Dendritic cell treated with granulocyte-macrophage colony-stimulating factor and Interleukin-4, amounts not matched to agents 40 ng/mL and 50 ng/mL, for 4 days (primary cell): ENCODE measurements around the gene MED15.

Experiments used
- H3K27ac Mint-ChIP-seq: one replicate; pipeline ENCODE4 v1.8.0; 2022; ENCODE audit warnings: mild to moderate bottlenecking, mixed read lengths
- H3K27me3 Mint-ChIP-seq: one replicate; pipeline ENCODE4 v1.8.0; 2022; ENCODE audit warnings: mild to moderate bottlenecking, mixed read lengths
- H3K36me3 Mint-ChIP-seq: one replicate; pipeline ENCODE4 v1.8.0; 2022; ENCODE audit warnings: low read depth, mixed read lengths
- H3K4me1 Mint-ChIP-seq: one replicate; pipeline ENCODE4 v1.8.0; 2022; ENCODE audit warnings: low read depth, mixed read lengths
- H3K4me3 Mint-ChIP-seq: one replicate; pipeline ENCODE4 v1.8.0; 2022; ENCODE audit warnings: mild to moderate bottlenecking, moderate library complexity, mixed read lengths
- H3K9me3 Mint-ChIP-seq: one replicate; pipeline ENCODE4 v1.8.0; 2022; ENCODE audit warnings: mixed read lengths
- intact Hi-C: fragments of 100-400 bp; cut with micrococcal nuclease; formaldehyde crosslinking; loops from one replicate; pipeline ENCODE4 v1.15.0; 2022

The MED15 gene

DNA sequence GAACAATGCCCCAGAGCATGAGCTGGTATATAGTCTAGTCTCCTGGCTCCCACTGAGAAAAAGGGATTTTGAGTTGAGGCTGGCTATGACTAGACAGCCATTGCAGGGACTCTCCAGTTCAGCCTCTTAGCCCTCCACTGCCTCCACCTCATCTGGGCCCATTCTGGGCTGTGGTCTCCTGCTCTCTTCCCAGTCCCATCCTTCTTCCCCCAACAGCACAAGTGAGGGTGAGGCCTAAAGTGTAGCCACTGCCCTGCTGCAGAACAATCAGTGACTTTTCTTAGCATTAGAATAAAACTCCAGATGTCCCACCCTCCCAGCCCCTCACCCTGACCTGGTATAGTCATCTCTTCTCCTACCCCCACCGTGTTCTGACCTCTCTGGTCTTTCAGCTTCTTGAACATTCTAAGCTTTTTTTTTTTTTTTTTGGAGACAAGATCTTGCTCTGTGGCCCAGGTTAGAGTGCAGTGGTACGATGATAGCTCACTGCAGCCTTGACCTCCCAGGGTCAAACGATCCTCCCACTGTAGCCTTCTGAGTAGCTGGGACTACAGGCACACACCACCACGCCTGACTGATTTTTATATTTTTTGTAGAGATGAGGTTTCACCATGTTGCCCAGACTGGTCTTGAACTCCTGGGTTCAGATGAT is 4.3 kb downstream of the MED15 start:
- no peak overlapping the region for H3K4me3 Mint-ChIP-seq
- no peaks in the 10 kb centered on the region for H3K9me3 Mint-ChIP-seq
- peaks cover 80% of the 10 kb centered on the region for H3K36me3 Mint-ChIP-seq
- H3K27me3 Mint-ChIP-seq, result no peaks in the 10 kb centered on the region
- peaks cover 80% of the 10 kb centered on the region for H3K4me1 Mint-ChIP-seq
- intact Hi-C loops, result no loop called here
- peak overlapping the region; percentile 37 for H3K27ac Mint-ChIP-seq

DNA sequence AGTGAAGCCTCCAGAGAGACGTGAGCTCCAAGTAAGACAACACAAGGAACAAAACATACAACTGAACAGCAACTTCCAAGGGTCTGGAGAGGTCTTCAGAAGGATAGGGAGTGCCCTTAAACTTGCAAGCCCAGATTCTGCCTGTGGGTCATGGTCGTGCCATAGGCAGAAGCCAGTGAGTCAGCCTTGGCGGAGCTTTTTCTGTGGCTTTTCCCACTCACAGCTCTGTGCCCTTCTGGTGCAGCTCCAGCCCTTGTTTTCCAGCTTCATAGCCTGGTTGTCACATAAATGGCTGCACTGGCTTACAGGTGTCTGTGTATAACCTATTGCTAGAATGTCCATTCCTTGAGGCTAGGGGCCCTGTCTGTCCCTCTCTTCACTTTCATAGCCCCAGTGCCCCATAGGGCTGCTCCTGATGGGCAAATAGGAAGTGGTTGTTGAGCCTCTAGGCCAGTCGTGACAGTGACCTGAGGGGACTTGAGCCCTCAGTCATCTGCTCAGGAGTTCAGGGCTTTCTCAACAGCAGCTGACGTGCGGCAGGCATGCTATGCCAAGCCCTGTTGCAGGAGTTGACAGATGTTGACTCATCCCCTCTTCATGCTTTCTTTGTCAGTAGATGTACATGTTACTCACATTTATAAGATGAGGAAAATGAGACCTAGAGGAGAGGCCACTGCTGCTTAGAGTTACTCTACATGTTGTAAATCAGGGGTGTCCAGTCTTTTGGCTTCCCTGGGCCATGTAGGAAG is 7.4 kb downstream of the MED15 start:
- Mint-ChIP-seq H3K4me1 (peaks cover 78% of the 10 kb centered on the region), H3K27ac (peak overlapping the region; percentile 32), H3K36me3 (peaks cover 86% of the 10 kb centered on the region), H3K9me3 (no peaks in the 10 kb centered on the region), H3K27me3 (no peaks in the 10 kb centered on the region), H3K4me3 (no peak overlapping the region)
- intact Hi-C loops, result no loop called here

DNA sequence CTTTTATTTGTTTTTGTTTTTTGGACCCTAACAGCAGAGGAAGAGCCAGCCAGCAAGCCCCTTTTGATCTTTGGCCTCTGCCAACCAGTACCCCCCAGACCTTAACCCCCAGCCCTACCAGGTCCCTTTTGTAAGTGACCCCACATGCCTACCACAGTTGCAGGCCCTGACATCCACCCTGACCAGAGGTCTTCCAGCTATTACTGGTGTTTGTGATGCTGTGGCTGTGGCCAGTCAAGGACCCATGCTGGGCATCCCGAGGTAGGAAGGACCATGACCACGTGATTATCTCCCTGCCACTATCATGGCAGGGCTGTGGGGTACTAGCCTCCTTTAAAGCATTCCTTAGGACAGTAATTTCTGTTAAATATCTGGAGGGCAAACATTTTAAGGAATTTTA is 9.0 kb downstream of the MED15 start:
- Mint-ChIP-seq H3K4me3 (no peak overlapping the region), H3K27me3 (no peaks in the 10 kb centered on the region), H3K9me3 (no peaks in the 10 kb centered on the region), H3K36me3 (peaks cover 85% of the 10 kb centered on the region), H3K27ac (no peak overlapping the region), H3K4me1 (peaks cover 70% of the 10 kb centered on the region)
- intact Hi-C loops, result no loop called here

DNA sequence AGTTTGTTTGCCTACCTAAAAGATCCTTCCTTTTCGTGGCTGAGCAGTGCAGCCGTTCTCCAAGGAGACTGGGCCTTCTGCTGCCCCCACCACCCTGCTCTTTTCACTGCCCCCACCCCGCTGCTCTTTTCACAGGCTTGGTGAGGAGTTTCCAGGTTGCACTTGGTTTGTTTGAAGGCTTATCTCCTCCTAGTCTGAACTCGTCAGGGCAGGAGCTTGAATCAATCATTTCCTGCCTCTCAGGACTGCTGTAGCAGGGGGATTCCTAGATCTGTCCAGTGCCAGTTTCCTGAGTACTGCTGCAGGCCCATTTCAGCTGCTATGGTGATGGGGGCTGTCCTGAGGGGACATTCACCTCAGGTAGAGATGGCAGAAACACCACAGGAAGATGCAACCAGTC is 10.0 kb downstream of the MED15 start:
- H3K4me3 Mint-ChIP-seq, result no peak overlapping the region
- H3K36me3 Mint-ChIP-seq, result peaks cover 81% of the 10 kb centered on the region
- H3K9me3 Mint-ChIP-seq, result no peaks in the 10 kb centered on the region
- no peaks in the 10 kb centered on the region for H3K27me3 Mint-ChIP-seq
- peaks cover 68% of the 10 kb centered on the region for H3K4me1 Mint-ChIP-seq
- H3K27ac Mint-ChIP-seq, result no peak overlapping the region
- intact Hi-C loops, result no loop called here

DNA sequence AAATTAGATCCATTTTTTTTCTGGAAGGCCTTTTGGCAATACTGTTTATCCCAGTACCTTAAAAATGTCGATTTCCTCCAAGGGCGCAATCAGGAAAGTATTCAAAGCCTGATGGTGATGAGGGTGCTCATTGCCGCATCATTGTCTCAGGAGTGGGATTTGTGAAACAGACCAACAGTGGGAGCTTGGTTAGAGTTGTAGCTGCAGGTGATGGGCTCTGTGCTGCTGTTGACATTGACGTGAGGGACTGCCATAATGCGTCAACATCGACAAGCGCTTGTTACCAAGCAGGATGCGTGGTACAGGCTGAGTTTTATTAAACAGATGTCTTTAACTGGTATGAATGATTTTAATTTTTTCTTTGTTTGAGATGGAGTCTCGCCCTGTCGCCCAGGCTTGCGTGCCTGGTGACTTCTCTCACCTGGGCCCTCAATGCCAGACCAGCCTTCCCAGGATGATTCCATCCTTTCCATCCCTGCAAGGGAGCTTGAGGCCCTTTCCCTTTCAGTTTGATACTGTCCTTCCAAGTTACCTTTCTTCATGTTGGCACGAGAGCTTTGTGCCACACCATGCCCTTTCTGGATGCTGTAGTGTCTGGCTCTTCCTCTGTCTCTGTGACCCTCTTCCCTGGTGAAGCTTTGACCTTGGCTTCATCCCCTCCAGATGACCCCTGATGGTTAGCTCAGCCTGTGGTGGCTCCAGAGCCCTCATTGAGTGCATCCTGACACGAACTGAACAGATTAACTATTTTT is 10.6 kb downstream of the MED15 start:
- Mint-ChIP-seq H3K4me1 (peaks cover 73% of the 10 kb centered on the region), H3K27ac (no peak overlapping the region), H3K4me3 (no peak overlapping the region), H3K36me3 (peaks cover 83% of the 10 kb centered on the region), H3K27me3 (no peaks in the 10 kb centered on the region), H3K9me3 (no peaks in the 10 kb centered on the region)
- intact Hi-C loops, result no loop called here

DNA sequence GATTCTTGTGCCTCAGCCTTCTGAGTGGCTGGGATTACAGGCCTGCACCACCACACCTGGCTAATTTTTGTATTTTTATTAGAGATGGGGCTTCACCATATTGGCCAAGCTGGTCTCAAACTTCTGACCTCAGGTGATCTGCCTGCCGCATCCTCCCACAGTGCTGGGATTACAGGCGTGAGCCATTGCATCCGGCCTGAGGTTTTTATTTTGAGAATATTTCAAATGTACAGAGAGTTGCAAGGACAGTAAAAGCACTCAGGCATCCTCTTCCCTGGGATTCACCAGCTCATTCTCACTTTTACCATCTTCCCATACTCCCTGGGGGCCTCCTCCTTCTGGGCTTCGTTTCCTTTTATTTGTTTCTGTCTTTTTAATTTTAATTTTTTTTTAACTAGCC is 12.1 kb downstream of the MED15 start:
- Mint-ChIP-seq H3K27ac (peak overlapping the region; percentile 39), H3K4me3 (no peak overlapping the region), H3K27me3 (no peaks in the 10 kb centered on the region), H3K4me1 (peaks cover 65% of the 10 kb centered on the region), H3K36me3 (peaks cover 81% of the 10 kb centered on the region), H3K9me3 (no peaks in the 10 kb centered on the region)
- intact Hi-C loops, result no loop called here

DNA sequence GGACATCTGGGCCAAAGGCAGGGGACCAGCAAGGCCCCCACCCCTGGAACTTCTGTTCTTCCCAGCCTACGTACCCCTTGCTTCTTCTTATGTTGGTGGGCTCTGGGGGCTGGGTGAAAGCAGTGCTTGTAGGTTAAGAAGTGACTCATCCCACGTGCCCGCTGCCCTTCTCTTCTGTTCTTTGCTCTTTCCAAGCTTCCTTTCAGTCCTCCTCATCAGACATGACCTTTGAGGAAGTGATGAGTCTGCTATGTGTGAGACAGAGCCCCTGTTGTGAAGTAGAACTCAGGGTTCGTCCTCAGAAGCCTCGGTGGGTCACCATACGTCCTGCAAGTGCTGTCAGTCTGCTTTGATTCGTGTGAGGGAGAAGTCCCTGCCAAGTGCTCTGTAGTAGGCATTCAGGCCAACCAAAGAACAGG is 12.7 kb downstream of the MED15 start:
- H3K36me3 Mint-ChIP-seq, result peaks cover 78% of the 10 kb centered on the region
- H3K27me3 Mint-ChIP-seq, result no peaks in the 10 kb centered on the region
- intact Hi-C loops, result no loop called here
- no peaks in the 10 kb centered on the region for H3K9me3 Mint-ChIP-seq
- peaks cover 60% of the 10 kb centered on the region for H3K4me1 Mint-ChIP-seq
- no peak overlapping the region for H3K27ac Mint-ChIP-seq
- H3K4me3 Mint-ChIP-seq, result no peak overlapping the region

DNA sequence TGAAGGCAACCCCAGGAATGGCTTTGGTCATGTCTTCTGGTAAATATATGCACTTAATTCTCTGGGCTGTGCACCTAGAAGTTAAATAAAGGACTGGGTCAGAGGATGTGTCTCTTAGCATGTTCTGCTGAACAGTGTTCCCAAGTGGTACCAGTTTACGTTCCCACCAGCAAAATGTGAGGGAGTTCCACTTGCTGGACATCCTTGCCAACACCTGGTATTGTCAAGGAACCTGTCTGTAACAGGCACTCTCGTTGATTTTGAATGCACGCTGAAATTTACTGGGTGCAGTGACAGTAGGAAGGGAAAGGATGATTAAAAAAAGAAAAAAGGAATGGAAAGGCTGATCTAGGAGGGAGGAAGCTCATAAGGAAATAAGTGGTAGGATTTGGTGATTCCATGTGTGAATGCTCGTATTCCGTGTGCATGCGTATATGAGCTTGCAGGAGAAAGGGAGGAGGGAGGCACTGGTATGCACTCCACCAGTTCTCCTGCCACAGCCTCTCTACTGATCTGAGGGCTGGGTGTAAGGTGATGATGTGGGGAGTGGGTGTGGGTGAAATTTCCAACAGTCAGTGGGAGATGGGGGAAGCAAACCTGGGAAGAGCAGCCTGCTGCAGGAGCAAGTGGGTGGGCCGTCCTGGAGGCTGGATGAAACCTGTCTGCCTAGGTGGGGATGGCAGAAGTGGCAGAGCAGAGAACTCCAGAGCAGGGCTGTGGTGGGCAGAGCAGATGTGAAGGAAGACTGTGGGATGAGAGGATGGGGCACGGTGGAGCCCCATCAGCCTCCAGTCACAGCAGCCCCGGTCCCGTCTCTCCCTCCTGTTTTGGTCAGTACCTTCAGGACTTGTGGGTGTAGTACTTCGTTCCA is 15.0 kb downstream of the MED15 start:
- no peaks in the 10 kb centered on the region for H3K9me3 Mint-ChIP-seq
- intact Hi-C loops, result no loop called here
- H3K27ac Mint-ChIP-seq, result peak overlapping the region; percentile 44
- H3K27me3 Mint-ChIP-seq, result no peaks in the 10 kb centered on the region
- no peak overlapping the region for H3K4me3 Mint-ChIP-seq
- H3K4me1 Mint-ChIP-seq, result peaks cover 63% of the 10 kb centered on the region
- peaks cover 77% of the 10 kb centered on the region for H3K36me3 Mint-ChIP-seq

DNA sequence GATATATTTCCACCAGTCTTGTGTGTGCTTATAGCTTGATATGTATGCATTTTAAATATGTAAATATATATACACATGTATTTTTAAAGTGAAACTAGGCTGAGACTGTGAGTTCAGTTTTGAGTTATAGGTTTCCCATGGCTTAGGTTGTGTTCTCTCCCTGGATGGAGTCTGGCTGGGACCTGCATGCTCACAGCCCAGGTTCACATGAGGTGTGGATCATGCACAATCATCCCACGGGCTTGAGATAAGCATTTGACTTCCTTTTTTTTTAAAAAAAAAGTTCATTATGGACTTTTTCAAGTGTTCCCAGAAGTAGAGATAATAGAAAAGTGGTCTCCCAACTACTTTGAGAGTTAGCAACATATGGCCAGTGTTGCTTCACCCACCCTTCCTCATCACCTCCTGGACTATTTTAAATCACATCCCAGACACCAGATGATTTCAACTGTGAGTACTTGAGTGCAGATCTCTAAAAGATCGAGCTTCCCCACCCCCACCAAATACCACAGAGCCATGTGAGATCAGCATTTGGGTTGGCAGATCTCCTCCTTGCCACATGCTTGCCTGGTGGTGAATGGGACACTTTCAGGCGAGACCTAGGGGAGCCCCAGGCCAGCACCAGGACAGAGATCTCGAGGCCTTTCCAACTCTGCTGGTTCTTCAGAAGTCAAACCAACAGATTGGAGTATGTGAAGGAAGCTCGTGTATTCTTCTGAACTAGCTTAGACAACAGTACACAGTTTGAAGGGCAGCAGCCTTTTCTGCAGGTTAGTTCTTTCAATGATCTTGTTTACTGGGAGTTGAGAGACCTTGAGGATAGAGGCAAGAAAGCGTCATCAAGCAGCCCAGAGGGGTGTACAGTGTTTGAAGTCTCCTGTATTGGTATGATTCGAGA is 15.9 kb downstream of the MED15 start:
- Mint-ChIP-seq H3K9me3 (no peaks in the 10 kb centered on the region), H3K36me3 (peaks cover 77% of the 10 kb centered on the region)

DNA sequence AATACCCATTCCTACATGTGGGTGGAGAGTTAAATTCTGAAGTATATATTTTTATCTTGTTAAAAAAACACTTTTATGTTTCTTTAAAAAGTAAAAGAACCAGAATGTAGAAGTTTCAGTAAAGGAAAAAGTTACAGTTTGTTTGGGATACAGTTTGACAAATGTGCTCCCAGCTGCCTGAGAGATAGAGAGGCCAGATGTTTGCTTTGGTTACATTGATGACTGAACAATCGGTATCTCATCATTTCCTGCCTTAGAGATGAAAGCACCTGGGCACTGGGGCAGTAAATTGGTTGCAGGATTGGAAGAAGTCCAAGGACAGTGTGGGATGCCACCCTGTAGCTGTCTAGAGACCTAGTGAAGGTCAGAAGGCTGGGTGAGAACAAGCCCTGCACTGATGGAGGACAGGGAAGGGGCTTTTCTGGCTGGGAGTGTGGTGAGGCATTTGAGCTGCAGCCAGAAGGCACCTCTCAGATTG is 16.6 kb downstream of the MED15 start:
- H3K36me3 Mint-ChIP-seq, result peaks cover 76% of the 10 kb centered on the region
- H3K27me3 Mint-ChIP-seq, result no peaks in the 10 kb centered on the region
- no peaks in the 10 kb centered on the region for H3K9me3 Mint-ChIP-seq
- no peak overlapping the region for H3K4me3 Mint-ChIP-seq
- no peak overlapping the region for H3K27ac Mint-ChIP-seq
- H3K4me1 Mint-ChIP-seq, result peaks cover 64% of the 10 kb centered on the region
- intact Hi-C loops, result no loop called here

More for the DNA sequence above, 15.9 kb downstream of the MED15 start:
- intact Hi-C loops, result no loop called here
- Mint-ChIP-seq H3K4me3 (no peak overlapping the region), H3K27ac (no peak overlapping the region), H3K4me1 (peaks cover 65% of the 10 kb centered on the region), H3K27me3 (no peaks in the 10 kb centered on the region)

DNA sequence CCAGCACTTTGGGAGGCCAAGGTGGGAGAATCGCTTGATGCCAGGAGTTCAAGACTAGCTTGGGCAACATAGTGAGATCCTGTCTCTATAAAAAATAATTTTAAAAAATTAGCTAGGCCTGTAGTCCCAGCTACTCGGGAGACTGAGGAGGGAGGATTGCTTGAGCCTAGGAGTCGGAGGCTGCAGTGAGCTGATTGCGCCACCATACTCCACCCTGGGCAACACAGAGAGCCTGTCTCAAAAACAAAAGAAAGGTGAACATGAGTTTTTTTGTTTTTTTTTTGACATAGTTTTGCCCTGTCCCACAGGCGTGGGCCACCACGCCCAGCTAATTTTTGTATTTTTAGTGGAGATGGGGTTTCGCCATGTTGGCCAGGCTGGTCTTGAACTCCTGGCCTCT is 17.6 kb downstream of the MED15 start:
- H3K27me3 Mint-ChIP-seq, result no peaks in the 10 kb centered on the region
- H3K4me3 Mint-ChIP-seq, result no peak overlapping the region
- no peak overlapping the region for H3K27ac Mint-ChIP-seq
- no peaks in the 10 kb centered on the region for H3K9me3 Mint-ChIP-seq
- intact Hi-C loops, result no loop called here
- H3K36me3 Mint-ChIP-seq, result peaks cover 70% of the 10 kb centered on the region
- H3K4me1 Mint-ChIP-seq, result peaks cover 57% of the 10 kb centered on the region

DNA sequence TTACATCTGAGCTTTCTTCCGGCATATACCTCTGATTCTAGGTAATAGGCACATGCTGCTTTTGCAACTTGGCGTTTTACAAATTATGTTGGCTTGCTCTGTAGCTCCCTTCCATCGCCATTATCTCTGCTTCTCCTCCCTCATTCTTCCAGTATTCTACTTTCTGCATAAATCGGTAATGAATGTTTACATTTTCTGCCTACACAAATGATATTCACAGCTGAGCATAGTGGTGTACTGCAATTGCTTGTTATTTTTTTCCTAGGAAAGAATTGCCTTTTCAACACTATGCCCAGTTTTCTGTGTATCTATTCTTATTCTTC is 18.9 kb downstream of the MED15 start:
- H3K27me3 Mint-ChIP-seq, result no peaks in the 10 kb centered on the region
- intact Hi-C loops, result no loop called here
- H3K36me3 Mint-ChIP-seq, result peaks cover 70% of the 10 kb centered on the region
- H3K4me3 Mint-ChIP-seq, result no peak overlapping the region
- H3K27ac Mint-ChIP-seq, result peak overlapping the region; percentile 1
- H3K9me3 Mint-ChIP-seq, result no peaks in the 10 kb centered on the region
- peaks cover 62% of the 10 kb centered on the region for H3K4me1 Mint-ChIP-seq
